Adrenal gland (tissue), 5 donors: ENCODE data around the gene ACSS3.

ENCODE experiments used
- CTCF ChIP-seq, 6 experiments: fragments of 450-650 bp in 4 of 6; fragments of 200-600 bp in 2 of 6; sonication (generic) in 1 of 6; IDR thresholded peaks; 1 replicate in 5 of 6; 2 replicates in 1 of 6; pipeline versions ENCODE4 v1.5.1 to v1.8.0; 2016 to 2021; ENCODE audit warnings: antibody characterized with exemption in 6 of 6, mild to moderate bottlenecking in 2 of 6, moderate library complexity in 1 of 6
- POLR2A ChIP-seq, 2 donors: fragments of 450-650 bp; IDR thresholded peaks; one replicate each; pipeline ENCODE4 v1.6.1; 2017; ENCODE audit warnings: antibody characterized with exemption in 2 of 2, mild to moderate bottlenecking in 2 of 2, moderate library complexity in 1 of 2
- donor health status: DM: no; HTN: no; CAD: no.

GRCh38 chr12:81147292-81147919, 69.5 kb downstream of the ACSS3 start:
- TF ChIP-seq CTCF (IDR thresholded peaks at IDR 0.05) (no peak), POLR2A (IDR thresholded peaks at IDR 0.05) (no peak)
